Measurements from ENCODE around the gene PAN3.
"Not testable (repeated sequence)": the region's sequence is repeated elsewhere in the genome, so short reads cannot be mapped to it uniquely, and the experiment has no call there.

The PAN3 gene

GRCh38 chr13:28138756-28139470 lies 568 bp downstream of the PAN3 start:
- peak; percentile 92 to 96 (median 95) for DNase-seq

GRCh38 chr13:28140433-28141125 lies 2.2 kb downstream of the PAN3 start:
- peak in 1 of 4 experiments; percentile 6 for DNase-seq

- not testable (repeated sequence) for DNase-seq
These were observed 3.2 kb downstream of the PAN3 start for GRCh38 chr13:28141542-28141941.

- DNase-seq = no peak
These were observed 6.7 kb downstream of the PAN3 start for GRCh38 chr13:28145049-28145448.

GRCh38 chr13:28147495-28147894 lies 9.2 kb downstream of the PAN3 start:
- DNase-seq = no peak

GRCh38 chr13:28159057-28159456 lies 20.7 kb downstream of the PAN3 start:
- DNase-seq = no peak

GRCh38 chr13:28161370-28161769 lies 23.0 kb downstream of the PAN3 start:
- DNase-seq = peak in 2 of 4 experiments; percentile 39 to 44

- no peak for DNase-seq
These were observed 25.2 kb downstream of the PAN3 start for GRCh38 chr13:28163587-28163986.

- DNase-seq = no peak
These were observed 27.9 kb downstream of the PAN3 start for GRCh38 chr13:28166257-28166656.

GRCh38 chr13:28171266-28171665 lies 32.9 kb downstream of the PAN3 start:
- DNase-seq = no peak

GRCh38 chr13:28172947-28173346 lies 34.6 kb downstream of the PAN3 start:
- no peak for DNase-seq

- DNase-seq = no peak
These were observed 35.4 kb downstream of the PAN3 start for GRCh38 chr13:28173793-28174192.

GRCh38 chr13:28177327-28177726 lies 39.0 kb downstream of the PAN3 start:
- DNase-seq = no peak

GRCh38 chr13:28177877-28178276 lies 39.5 kb downstream of the PAN3 start:
- no peak for DNase-seq

- no peak for DNase-seq
These were observed 41.6 kb downstream of the PAN3 start for GRCh38 chr13:28179974-28180373.

GRCh38 chr13:28181413-28181812 lies 43.1 kb downstream of the PAN3 start:
- peak in 2 of 4 experiments; percentile 12 to 14 for DNase-seq

- DNase-seq = no peak
These were observed 46.9 kb downstream of the PAN3 start for GRCh38 chr13:28185256-28185655.

GRCh38 chr13:28199089-28199488 lies 60.7 kb downstream of the PAN3 start:
- no peak for DNase-seq

- DNase-seq = no peak
These were observed 65.7 kb downstream of the PAN3 start for GRCh38 chr13:28204043-28204442.

- DNase-seq = peak in 2 of 4 experiments; percentile 10 to 21
These were observed 66.5 kb downstream of the PAN3 start for GRCh38 chr13:28204690-28205443.

GRCh38 chr13:28218679-28219078 lies 80.3 kb downstream of the PAN3 start:
- no peak for DNase-seq

- DNase-seq = no peak
These were observed 81.2 kb downstream of the PAN3 start for GRCh38 chr13:28219408-28220099.

- no peak for DNase-seq
These were observed 81.8 kb downstream of the PAN3 start for GRCh38 chr13:28220166-28220565.

Measured in suppressor macrophage (primary cell).